Measurements from ENCODE around the gene GH1.
A peak's percentile ranks its signal among the peaks of the same experiment; 100 is the strongest.

Gene GH1

DNA sequence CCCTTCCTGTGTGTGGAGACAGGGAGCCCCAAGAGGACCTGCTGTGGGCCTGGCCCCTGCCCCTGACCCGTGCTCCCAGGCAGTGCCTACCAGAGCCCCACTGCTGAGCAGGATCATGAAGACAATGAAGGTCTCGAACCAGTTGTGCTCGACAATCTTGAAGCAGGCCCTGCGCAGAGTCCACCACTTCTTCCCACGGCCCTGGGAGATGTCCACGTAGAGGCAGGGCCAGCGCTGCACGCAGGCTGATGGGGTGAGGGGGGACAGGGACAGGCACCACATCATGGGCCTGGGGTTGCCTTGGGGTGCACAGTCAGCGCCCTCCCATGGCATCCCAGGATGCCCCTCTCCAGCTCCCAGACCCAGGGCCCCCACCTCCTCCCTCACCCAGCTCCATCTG is 29.9 kb upstream of the GH1 start:
- H3K27ac Mint-ChIP-seq, result no peak overlapping the region

DNA sequence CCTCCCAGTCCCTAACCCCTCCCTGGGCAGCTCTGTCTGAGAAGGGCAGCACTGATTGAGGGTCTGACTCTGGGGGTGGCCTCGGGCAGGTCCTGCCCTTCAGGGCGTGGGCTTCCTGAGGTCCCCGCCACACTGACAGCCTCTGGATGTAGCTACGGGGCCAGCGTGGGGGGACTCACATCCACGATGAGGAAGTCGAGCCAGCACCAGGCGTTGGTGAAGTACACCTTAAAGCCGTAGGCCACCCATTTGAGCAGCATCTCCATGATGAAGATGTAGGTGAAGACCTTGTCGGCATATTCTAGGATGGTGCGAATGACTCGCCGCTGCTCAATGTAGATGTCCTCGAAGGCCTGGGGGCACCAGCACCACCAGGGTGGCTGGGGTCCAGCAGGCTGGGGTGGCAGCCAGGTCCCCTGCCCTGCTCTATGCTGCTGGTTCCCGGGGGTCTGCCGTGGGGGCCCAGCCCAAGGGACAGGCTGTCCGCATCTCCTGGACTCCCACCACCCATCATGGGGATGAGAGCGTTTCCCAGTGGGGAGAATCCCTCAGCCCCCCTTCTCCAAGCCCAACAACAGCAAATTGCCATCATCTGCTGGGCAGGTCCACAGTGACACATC is 29.2 kb upstream of the GH1 start:
- Mint-ChIP-seq H3K4me1 (peaks cover 16% of the 10 kb centered on the region), H3K36me3 (no peaks in the 10 kb centered on the region), H3K27me3 (no peaks in the 10 kb centered on the region), H3K9me3 (no peaks in the 10 kb centered on the region), H3K27ac (no peak overlapping the region), H3K4me3 (no peak overlapping the region)

More for the DNA sequence above, 29.9 kb upstream of the GH1 start:
- H3K36me3 Mint-ChIP-seq, result no peaks in the 10 kb centered on the region
- H3K4me1 Mint-ChIP-seq, result peaks cover 16% of the 10 kb centered on the region
- no peaks in the 10 kb centered on the region for H3K27me3 Mint-ChIP-seq
- no peak overlapping the region for H3K4me3 Mint-ChIP-seq
- H3K9me3 Mint-ChIP-seq, result no peaks in the 10 kb centered on the region

DNA sequence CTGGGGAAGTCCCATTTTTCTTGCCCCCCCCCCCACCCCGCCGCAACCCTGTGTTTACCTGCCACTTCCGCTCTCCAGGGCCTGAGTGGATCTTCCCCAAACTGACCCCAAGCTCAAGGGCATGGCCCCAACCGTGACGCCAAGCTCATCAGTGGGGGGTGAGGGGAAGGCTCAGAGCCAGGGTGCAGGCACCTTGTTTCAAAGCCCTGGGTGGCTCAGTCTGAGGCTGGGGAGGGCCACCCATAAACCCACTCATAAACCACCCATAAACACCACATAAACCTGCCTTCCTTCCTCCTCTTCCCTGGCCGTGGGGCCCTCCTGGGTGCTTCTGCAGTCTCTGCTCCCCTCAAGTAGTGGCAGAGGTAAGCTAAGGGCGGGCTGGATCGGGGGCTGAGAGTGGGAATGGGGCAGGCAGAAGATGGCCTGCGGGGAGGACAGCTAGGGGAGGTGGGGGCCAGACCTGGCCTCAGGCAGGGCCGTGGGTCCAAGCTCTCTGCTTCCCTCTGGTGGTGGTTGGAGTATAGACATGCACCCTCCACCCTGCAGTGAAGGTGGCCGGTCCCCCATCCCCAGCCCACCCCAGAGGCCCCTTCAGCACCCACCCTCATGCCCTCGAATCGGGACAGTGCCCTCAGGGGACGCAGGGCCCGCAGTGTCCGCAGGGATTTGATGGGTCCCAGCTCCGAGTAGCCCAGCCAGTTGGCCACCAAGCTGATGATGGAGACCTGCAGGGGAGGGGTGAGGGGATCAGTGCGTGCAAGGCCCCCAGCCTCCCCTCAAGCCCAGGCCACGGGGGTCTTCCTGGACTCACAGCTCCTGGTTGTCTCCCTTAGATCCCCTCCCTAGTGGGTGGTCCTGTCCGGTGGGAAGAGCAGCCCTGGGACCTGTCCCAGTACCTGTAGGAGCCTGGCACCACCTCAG is 28.1 kb upstream of the GH1 start:
- Mint-ChIP-seq H3K27ac (no peak overlapping the region), H3K27me3 (no peaks in the 10 kb centered on the region), H3K4me1 (peaks cover 12% of the 10 kb centered on the region)

DNA sequence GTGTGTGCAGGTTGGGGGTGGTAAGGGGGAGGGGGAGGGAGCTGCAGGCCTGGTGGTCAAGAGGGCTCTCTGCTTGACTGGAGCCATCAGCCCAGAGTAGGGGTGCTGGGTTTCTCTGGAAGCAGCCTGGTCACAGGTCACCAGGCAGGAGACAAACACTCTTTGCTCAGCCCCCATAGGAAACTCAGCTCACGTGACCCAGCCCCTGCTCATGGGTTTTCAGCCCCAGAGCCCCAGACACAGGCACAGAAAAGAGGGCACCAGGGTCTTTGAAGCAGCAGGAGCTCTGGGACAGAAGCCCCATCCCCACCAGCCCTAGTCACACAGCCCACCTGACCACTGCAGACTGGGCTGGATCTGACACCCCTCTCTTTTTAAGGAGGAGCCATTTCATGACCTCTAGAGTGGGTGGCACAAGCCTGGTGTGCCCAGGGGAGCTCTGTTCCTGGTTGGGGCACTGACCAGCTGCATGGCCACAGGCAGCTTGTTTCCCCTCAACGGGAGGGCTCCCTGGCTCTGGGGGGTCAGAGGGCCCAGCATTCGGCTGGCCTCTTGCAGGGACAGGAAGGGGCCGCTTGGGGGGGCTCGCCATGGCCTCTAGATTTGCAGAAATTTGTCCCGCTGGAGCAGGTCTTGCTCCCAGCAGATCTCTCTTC is 27.3 kb upstream of the GH1 start:
- H3K4me3 Mint-ChIP-seq, result no peak overlapping the region
- H3K9me3 Mint-ChIP-seq, result no peaks in the 10 kb centered on the region
- no peaks in the 10 kb centered on the region for H3K27me3 Mint-ChIP-seq
- H3K4me1 Mint-ChIP-seq, result peaks cover 12% of the 10 kb centered on the region
- H3K27ac Mint-ChIP-seq, result no peak overlapping the region
- no peaks in the 10 kb centered on the region for H3K36me3 Mint-ChIP-seq

More for the DNA sequence above, 28.1 kb upstream of the GH1 start:
- peak overlapping the region; percentile 64 for H3K4me3 Mint-ChIP-seq
- no peaks in the 10 kb centered on the region for H3K36me3 Mint-ChIP-seq
- no peaks in the 10 kb centered on the region for H3K9me3 Mint-ChIP-seq

DNA sequence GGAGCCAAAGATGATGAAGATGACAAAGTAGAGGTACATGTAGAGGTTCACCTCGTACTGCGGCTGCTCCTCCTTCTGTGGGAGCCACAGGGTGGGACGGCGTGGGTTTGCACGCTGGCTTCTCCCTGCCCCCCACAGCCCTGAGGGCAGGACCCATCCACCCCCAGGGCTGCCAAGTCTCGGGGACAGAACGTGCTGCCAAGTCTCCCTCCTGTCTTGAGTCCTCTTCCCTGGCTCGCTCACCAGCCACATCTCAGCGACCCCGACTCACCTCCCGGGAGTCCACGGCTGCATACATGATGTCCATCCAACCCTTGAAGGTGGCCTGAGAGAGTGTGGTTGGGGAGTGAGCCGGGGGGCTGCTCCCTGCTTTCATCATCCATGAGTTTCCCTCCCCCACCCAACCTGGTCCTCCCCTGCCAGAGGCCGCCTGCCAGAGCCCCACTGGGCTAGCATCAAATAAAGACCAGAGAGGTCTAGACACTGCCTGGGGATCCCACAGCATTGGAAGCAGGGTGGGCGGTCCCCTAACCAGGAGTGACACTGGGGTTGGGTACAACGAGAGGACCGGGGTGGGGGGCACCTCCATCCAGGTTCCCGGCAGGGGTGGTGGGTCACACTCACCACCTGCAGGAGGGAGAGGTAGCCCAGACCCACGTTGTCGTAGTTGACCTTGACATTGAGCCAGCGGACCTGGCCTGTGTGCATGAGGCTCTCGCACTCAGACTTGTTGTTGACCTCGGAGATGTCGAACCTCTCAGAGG is 26.3 kb upstream of the GH1 start:
- H3K36me3 Mint-ChIP-seq, result no peaks in the 10 kb centered on the region
- H3K4me3 Mint-ChIP-seq, result peak overlapping the region; percentile 42
- H3K9me3 Mint-ChIP-seq, result no peaks in the 10 kb centered on the region
- no peaks in the 10 kb centered on the region for H3K27me3 Mint-ChIP-seq
- H3K27ac Mint-ChIP-seq, result no peak overlapping the region
- H3K4me1 Mint-ChIP-seq, result peaks cover 12% of the 10 kb centered on the region

DNA sequence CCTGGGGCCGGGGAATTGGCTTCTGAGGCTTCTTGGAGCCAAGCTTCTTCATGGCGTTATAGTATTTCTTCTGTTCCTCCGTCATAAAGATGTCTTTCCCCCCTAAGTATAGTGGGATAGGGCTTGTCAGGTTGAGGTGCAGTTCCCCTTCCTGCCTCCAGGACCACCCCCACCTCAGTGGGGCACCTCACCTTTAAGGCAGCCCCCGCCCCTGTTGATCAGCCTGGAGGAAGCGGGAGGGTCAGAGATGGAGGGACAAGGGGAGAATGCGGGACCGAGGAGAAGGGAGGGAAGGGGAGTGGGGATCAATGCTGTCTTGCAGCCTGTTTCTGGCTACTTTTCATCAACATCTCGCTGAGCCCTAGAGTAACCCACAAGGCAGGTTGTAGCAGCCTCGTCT is 25.1 kb upstream of the GH1 start:
- Mint-ChIP-seq H3K9me3 (no peaks in the 10 kb centered on the region), H3K27me3 (no peaks in the 10 kb centered on the region), H3K36me3 (no peaks in the 10 kb centered on the region), H3K4me1 (peaks cover 12% of the 10 kb centered on the region), H3K4me3 (no peak overlapping the region), H3K27ac (peak overlapping the region; percentile 4)

DNA sequence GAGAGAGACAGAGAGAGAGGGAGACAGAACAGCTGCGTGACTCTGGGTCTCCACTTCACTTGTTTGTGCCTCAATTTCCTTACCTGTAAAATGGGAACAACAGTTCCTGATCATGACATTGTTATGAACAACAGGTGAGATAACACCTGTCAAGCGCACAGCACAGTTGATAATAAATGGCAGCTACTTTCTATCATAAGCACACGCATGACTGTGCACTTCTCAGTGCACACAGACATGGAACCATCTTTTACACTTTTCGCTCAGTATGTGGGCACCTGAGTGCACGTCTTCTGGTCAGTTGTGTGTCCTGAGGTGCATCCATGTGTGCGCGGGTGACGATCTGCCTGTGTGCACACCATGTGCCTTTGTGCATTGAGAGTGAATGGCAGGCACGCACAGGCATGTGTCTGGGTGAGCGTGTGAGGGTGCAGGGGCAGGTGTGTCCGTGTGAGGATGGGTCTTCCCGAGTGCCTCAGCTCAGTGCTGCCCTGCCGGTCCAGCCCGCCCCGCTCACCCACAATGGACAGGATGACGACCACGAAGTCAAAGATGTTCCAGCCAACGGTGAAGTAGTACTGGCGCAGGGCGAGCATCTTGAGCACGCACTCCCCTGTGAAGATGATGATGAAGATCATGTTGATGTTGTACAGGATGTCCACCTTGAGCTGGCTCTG is 23.8 kb upstream of the GH1 start:
- Mint-ChIP-seq H3K27ac (no peak overlapping the region), H3K4me1 (peaks cover 12% of the 10 kb centered on the region), H3K36me3 (no peaks in the 10 kb centered on the region), H3K9me3 (no peaks in the 10 kb centered on the region), H3K27me3 (no peaks in the 10 kb centered on the region), H3K4me3 (no peak overlapping the region)

DNA sequence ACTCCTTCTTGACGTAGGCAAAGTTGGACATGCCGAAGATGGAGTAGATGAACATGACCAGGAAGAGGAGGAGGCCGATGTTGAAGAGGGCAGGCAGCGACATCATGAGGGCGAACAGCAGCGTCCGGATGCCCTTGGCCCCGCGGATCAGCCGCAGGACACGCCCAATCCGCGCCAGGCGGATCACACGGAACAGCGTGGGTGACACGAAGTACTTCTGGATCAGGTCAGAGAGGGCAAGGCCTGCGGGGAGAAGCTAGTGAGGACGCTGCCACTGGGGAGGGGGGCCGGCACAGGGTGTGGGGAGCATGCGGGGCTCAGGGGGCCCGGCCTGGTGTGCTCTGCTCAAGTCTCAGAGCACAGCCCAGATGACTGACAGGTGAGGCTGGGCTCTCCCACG is 23.1 kb upstream of the GH1 start:
- Mint-ChIP-seq H3K9me3 (no peaks in the 10 kb centered on the region), H3K27ac (no peak overlapping the region), H3K4me3 (no peak overlapping the region), H3K27me3 (no peaks in the 10 kb centered on the region), H3K36me3 (no peaks in the 10 kb centered on the region), H3K4me1 (peaks cover 10% of the 10 kb centered on the region)

DNA sequence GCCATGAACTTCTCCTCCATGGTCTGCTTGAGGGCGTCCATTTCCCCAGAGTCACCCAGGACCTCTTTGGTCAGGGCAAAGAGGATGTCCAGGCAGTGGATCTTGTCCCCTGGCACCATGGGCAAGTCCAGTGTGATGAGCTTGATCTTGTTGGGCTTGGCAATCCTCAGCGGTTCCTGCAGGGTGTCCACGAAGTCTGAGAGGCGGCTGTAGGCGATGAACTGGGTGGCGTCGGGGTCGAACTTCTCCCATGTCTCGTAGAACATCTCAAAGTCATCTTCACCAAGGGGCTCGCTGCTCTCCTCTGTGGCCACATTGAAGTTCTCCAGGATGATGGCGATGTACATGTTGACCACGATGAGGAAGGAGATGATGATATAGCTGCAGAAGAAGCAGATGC is 22.5 kb upstream of the GH1 start:
- Mint-ChIP-seq H3K4me1 (peaks cover 6% of the 10 kb centered on the region), H3K36me3 (no peaks in the 10 kb centered on the region), H3K4me3 (no peak overlapping the region), H3K9me3 (no peaks in the 10 kb centered on the region), H3K27me3 (no peaks in the 10 kb centered on the region), H3K27ac (no peak overlapping the region)

DNA sequence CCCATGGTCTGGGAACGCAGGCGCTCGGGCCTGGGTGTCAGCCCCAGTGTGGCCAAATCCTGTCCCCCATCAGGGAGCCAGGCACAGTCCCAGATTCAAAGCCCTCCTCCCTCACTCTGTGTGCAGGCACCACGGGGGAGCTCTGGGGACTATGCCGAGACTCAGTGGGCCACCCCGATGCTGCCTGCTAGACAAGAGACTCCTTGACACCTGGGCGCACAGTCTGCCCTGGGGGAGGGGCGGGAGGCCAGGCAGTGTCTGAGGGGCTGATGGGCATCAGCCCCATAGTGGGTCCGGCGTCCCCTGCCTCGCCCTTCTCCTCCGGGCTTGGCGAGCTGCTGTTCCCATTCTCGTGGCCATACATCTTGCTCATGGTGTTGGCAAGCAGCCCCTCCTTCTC is 21.9 kb upstream of the GH1 start:
- no peaks in the 10 kb centered on the region for H3K36me3 Mint-ChIP-seq
- peaks cover 6% of the 10 kb centered on the region for H3K4me1 Mint-ChIP-seq
- H3K9me3 Mint-ChIP-seq, result no peaks in the 10 kb centered on the region
- no peak overlapping the region for H3K27ac Mint-ChIP-seq
- no peaks in the 10 kb centered on the region for H3K27me3 Mint-ChIP-seq
- H3K4me3 Mint-ChIP-seq, result no peak overlapping the region

DNA sequence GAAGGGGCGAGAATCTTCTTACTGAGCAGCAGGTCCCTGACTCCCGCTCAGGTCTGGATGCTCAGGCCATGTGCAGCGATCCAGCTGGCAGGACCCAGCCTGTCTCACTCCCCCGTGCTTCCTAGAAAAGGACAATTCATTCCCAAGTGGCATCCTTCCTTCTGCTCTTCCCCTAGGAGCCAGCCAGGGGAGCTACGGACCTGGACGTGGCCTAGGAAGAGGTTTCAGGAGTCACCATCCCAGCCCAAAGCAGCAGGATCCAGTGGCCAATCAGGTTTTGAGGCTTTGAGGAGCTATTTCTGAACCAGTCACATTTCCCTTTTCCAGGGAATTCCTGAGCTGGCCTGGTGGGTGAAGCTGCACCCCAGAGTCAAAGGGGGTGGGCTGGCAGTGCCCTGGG is 21.2 kb upstream of the GH1 start:
- no peak overlapping the region for H3K27ac Mint-ChIP-seq
- H3K36me3 Mint-ChIP-seq, result no peaks in the 10 kb centered on the region
- no peaks in the 10 kb centered on the region for H3K4me1 Mint-ChIP-seq
- no peaks in the 10 kb centered on the region for H3K9me3 Mint-ChIP-seq
- no peak overlapping the region for H3K4me3 Mint-ChIP-seq
- H3K27me3 Mint-ChIP-seq, result no peaks in the 10 kb centered on the region

DNA sequence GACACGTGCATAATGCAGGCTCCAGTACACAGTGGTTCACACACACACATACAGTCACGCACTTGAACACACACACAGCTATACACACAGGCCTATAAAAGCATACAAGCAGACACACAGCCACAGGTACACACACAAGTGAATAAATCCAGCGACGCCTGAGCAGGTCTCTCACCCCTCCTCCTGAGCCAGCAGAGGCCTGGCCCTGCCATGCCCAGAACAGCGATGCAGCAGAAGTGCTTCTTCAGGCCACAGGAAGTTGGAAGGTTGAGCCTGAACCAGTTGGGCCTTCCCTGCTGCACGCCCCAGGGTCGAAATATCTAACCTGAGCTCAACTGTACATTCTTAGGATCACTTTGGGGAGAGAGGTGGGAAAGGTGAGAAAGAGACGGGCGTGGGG is 20.8 kb upstream of the GH1 start:
- H3K27ac Mint-ChIP-seq, result peak overlapping the region; percentile 12
- no peaks in the 10 kb centered on the region for H3K36me3 Mint-ChIP-seq
- H3K4me1 Mint-ChIP-seq, result no peaks in the 10 kb centered on the region
- H3K9me3 Mint-ChIP-seq, result no peaks in the 10 kb centered on the region
- H3K27me3 Mint-ChIP-seq, result no peaks in the 10 kb centered on the region
- no peak overlapping the region for H3K4me3 Mint-ChIP-seq

DNA sequence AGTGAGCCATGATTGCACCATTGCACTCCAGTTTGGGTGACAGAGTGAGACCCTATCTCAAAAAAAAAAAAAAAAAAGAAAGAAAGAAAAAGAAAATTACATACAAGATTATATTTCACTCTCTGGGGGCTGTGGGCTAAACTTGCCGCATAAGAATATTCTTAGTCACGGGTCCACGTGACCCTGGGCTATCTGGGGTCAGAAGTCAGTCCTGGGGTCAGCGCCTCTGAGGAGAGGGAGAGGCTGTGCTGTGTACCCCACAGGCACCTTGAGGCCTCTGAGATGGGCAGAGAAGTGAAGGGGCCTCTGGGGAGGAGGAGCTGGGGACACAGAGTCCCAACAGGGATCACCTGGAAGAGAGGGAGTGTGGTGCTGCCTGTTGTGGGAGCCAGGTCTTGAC is 19.3 kb upstream of the GH1 start:
- Mint-ChIP-seq H3K4me3 (no peak overlapping the region), H3K27me3 (no peaks in the 10 kb centered on the region), H3K9me3 (no peaks in the 10 kb centered on the region), H3K4me1 (peaks cover 2% of the 10 kb centered on the region), H3K27ac (no peak overlapping the region), H3K36me3 (no peaks in the 10 kb centered on the region)

DNA sequence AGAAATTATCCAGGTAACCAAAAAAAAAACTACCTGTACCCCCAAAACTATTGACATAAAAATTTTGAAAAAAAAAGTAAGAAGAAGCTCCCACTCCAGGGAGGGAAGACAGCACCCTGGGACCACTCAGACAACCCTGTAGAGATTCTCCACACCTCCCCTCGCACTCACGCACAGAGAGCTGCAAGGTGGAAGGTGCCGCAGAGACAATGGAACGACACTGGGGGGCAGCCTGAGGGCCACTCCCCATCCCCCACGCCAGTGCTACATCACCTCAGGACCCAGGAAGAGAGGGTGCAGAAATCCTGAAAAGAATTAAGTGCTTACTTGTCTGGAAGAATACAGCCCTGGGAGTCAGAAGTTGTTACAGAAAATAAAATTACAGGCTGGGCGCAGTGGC is 18.7 kb upstream of the GH1 start:
- H3K27me3 Mint-ChIP-seq, result no peaks in the 10 kb centered on the region
- peaks cover 8% of the 10 kb centered on the region for H3K4me1 Mint-ChIP-seq
- no peak overlapping the region for H3K4me3 Mint-ChIP-seq
- H3K36me3 Mint-ChIP-seq, result no peaks in the 10 kb centered on the region
- no peaks in the 10 kb centered on the region for H3K9me3 Mint-ChIP-seq
- no peak overlapping the region for H3K27ac Mint-ChIP-seq
